Subcutaneous adipose tissue (tissue), 4 donors: ENCODE measurements around the gene MAPK8IP1. TPM values are rescaled to one million over a fixed set of nuclear protein-coding genes. Genes with fewer than 3 reads are reported as not detected.

Experiments used
- CTCF ChIP-seq: fragments of 450-650 bp; IDR thresholded peaks from one replicate; pipeline ENCODE4 v1.5.1; 2016; ENCODE audit warnings: low read depth, mild to moderate bottlenecking, control low read depth, antibody characterized with exemption, moderate library complexity
- total RNA-seq, 4 donors: library from RNA; depleted of rRNA; stranded (reverse); fragments of >200 nt; gene quantifications; one replicate each; pipeline ENCODE4 v1.1.0, GENCODE V29; 2016

Gene MAPK8IP1
- total RNA-seq, 4 donors from 2014 or later, result 1.3 to 4.0 (median 2.3) TPM

- TF ChIP-seq CTCF, result no peak
These were observed 54.4 kb downstream of the MAPK8IP1 start for GRCh38 chr11:45939836-45940235.

GRCh38 chr11:45941285-45941684 is 55.8 kb downstream of the MAPK8IP1 start:
- TF ChIP-seq CTCF, result no peak

GRCh38 chr11:45942381-45942780 is 56.9 kb downstream of the MAPK8IP1 start:
- TF ChIP-seq CTCF, result no peak

GRCh38 chr11:45945397-45945999 is 60.0 kb downstream of the MAPK8IP1 start:
- no peak for TF ChIP-seq CTCF

- TF ChIP-seq CTCF, result no peak
These were observed 62.4 kb downstream of the MAPK8IP1 start for GRCh38 chr11:45947885-45948284.

- no peak for TF ChIP-seq CTCF
These were observed 62.9 kb downstream of the MAPK8IP1 start for GRCh38 chr11:45948356-45948755.

- TF ChIP-seq CTCF, result no peak
These were observed 64.5 kb downstream of the MAPK8IP1 start for GRCh38 chr11:45949992-45950407.

Other genes with a start within 250 kb of the MAPK8IP1 start
- gene CHST1, start 220.0 kb upstream of the MAPK8IP1 start, total RNA-seq, result 1 to 10 TPM in 3 of 4 donors, under 1 TPM in 1; 0.98 to 2.2 (median 1.2) TPM
- 10 to 100 TPM; 49.5 to 96.7 (median 66.2) TPM for gene SLC35C1, start 80.5 kb upstream of the MAPK8IP1 start, total RNA-seq
- 10 to 100 TPM; 28.0 to 84.2 (median 39.4) TPM for gene CRY2, start 38.2 kb upstream of the MAPK8IP1 start, total RNA-seq
- gene FREY1, start 21.6 kb downstream of the MAPK8IP1 start, total RNA-seq, result 1 to 10 TPM in 1 of 4 donors, not detected in 3; 3.0 TPM
- gene PEX16, start 32.2 kb downstream of the MAPK8IP1 start, total RNA-seq, result 10 to 100 TPM; 17.3 to 40.5 (median 26.7) TPM
- gene LARGE2, start 37.0 kb downstream of the MAPK8IP1 start, total RNA-seq, result not detected
- 10 to 100 TPM; 34.4 to 58.6 (median 47.7) TPM for gene PHF21A, start 235.8 kb downstream of the MAPK8IP1 start, total RNA-seq